SK-N-SH (cell line): ENCODE measurements around the gene CEP152.

Experiments used
- CTCF ChIP-seq: fragments of 200-600 bp; sonication (generic); IDR thresholded peaks from 2 replicates; pipeline ENCODE4 v1.6.1; 2017; ENCODE audit warnings: antibody characterized with exemption, mild to moderate bottlenecking, moderate library complexity
- FOSL2 ChIP-seq: IDR thresholded peaks from 2 replicates; pipeline ENCODE4 v1.4.0; 2012; ENCODE audit warnings: low read depth, mild to moderate bottlenecking, moderate library complexity, borderline replicate concordance
- GABPA ChIP-seq: IDR thresholded peaks from 2 replicates; pipeline ENCODE4 v1.4.0; 2012; ENCODE audit warnings: low read depth, mild to moderate bottlenecking
- MXI1 ChIP-seq: IDR thresholded peaks from 2 replicates; pipeline ENCODE4 v1.6.1; 2012; ENCODE audit warnings: mild to moderate bottlenecking, low read depth, low read length, improper control_type of control experiment
- POLR2AphosphoS5 ChIP-seq: IDR thresholded peaks from 2 replicates; pipeline ENCODE4 v1.6.1; 2012; ENCODE audit warnings: low read depth, low read length
- REST ChIP-seq: IDR thresholded peaks from 2 replicates; pipeline ENCODE4 v1.6.1; 2012; ENCODE audit warnings: mild to moderate bottlenecking, low read depth, low read length, moderate library complexity
- YY1 ChIP-seq: IDR thresholded peaks from 2 replicates; pipeline ENCODE4 v1.4.0; 2012; ENCODE audit warnings: low read depth, mild to moderate bottlenecking

- TF ChIP-seq MXI1 (no peak), YY1 (no peak), POLR2AphosphoS5 (no peak), GABPA (no peak), FOSL2 (no peak), CTCF (no peak), REST (no peak)
These were observed 98.3 kb downstream of the CEP152 start for GRCh38 chr15:48712546-48712945.
